Breast epithelium (tissue), 3 donors: ENCODE measurements around the gene CFAP97.
"Not testable (repeated sequence)": the region's sequence is repeated elsewhere in the genome, so short reads cannot be mapped to it uniquely, and the experiment has no call there.

ENCODE experiments used
- POLR2A ChIP-seq: fragments of 450-650 bp; IDR thresholded peaks from one replicate; pipeline ENCODE4 v1.6.1; 2016; ENCODE audit warnings: antibody characterized with exemption, mild to moderate bottlenecking, moderate library complexity
- POLR2AphosphoS5 ChIP-seq, 3 donors: sonication (generic); formaldehyde crosslinking; IDR thresholded peaks; one replicate each; pipeline ENCODE4 v1.6.1; 2017; ENCODE audit warnings: antibody characterized with exemption in 3 of 3
- TF ChIP-seq, protein P1 (sequence below), 3 donors: fragments of 450-650 bp; IDR thresholded peaks; one replicate each; pipeline ENCODE4 v1.5.1; 2016 to 2017; ENCODE audit warnings: antibody characterized with exemption in 3 of 3, mild to moderate bottlenecking in 3 of 3, moderate library complexity in 3 of 3

- TF ChIP-seq, protein P1, sequence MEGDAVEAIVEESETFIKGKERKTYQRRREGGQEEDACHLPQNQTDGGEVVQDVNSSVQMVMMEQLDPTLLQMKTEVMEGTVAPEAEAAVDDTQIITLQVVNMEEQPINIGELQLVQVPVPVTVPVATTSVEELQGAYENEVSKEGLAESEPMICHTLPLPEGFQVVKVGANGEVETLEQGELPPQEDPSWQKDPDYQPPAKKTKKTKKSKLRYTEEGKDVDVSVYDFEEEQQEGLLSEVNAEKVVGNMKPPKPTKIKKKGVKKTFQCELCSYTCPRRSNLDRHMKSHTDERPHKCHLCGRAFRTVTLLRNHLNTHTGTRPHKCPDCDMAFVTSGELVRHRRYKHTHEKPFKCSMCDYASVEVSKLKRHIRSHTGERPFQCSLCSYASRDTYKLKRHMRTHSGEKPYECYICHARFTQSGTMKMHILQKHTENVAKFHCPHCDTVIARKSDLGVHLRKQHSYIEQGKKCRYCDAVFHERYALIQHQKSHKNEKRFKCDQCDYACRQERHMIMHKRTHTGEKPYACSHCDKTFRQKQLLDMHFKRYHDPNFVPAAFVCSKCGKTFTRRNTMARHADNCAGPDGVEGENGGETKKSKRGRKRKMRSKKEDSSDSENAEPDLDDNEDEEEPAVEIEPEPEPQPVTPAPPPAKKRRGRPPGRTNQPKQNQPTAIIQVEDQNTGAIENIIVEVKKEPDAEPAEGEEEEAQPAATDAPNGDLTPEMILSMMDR (IDR thresholded peaks at IDR 0.05), result not testable (repeated sequence)
- not testable (repeated sequence) for TF ChIP-seq POLR2A; POLR2AphosphoS5 (IDR thresholded peaks at IDR 0.05)
Observed at GRCh38 chr4:185119467-185119866, 84.3 kb downstream of the CFAP97 start.
